Neuron (in vitro differentiated cells): ENCODE measurements around the gene SMOC2.

ENCODE experiments used
- H2AFZ ChIP-seq: one replicate; pipeline ENCODE4 v1.6.1; 2013; ENCODE audit warnings: low read depth, mild to moderate bottlenecking, inconsistent platforms, low read length, moderate library complexity
- H3K27me3 ChIP-seq: one replicate; pipeline ENCODE4 v1.6.1; 2013; ENCODE audit warnings: low read length; ENCODE audit not compliant: insufficient read depth
- H3K36me3 ChIP-seq: one replicate; pipeline ENCODE4 v1.6.1; 2013; ENCODE audit warnings: low read length; ENCODE audit not compliant: insufficient read depth
- H3K4me1 ChIP-seq: one replicate; pipeline ENCODE4 v1.6.1; 2013; ENCODE audit warnings: low read length; ENCODE audit not compliant: insufficient read depth
- H3K4me3 ChIP-seq: 2 replicates; pipeline ENCODE4 v1.5.1; 2013; ENCODE audit warnings: mild to moderate bottlenecking, low read length, moderate library complexity
- H3K9me3 ChIP-seq: one replicate; pipeline ENCODE4 v1.6.1; 2013; ENCODE audit warnings: low read length

SMOC2 gene

GRCh38 chr6:168525926-168526630, 85.1 kb downstream of the SMOC2 start:
- Histone ChIP-seq H3K4me3 (no peak overlapping the region), H3K36me3 (no peaks in the 10 kb centered on the region), H3K4me1 (peaks cover 6% of the 10 kb centered on the region), H3K9me3 (no peaks in the 10 kb centered on the region), H2AFZ (no peak overlapping the region), H3K27me3 (no peaks in the 10 kb centered on the region)

- Histone ChIP-seq H3K9me3 (no peaks in the 10 kb centered on the region), H3K4me3 (no peak overlapping the region), H3K36me3 (no peaks in the 10 kb centered on the region), H2AFZ (no peak overlapping the region), H3K4me1 (peaks cover 6% of the 10 kb centered on the region), H3K27me3 (no peaks in the 10 kb centered on the region)
These were observed 85.9 kb downstream of the SMOC2 start for GRCh38 chr6:168526841-168527281.

- H3K27me3 ChIP-seq: no peaks in the 10 kb centered on the region
- H3K4me1 ChIP-seq: peaks cover 6% of the 10 kb centered on the region
- H3K36me3 ChIP-seq: no peaks in the 10 kb centered on the region
- no peak overlapping the region for H3K4me3 ChIP-seq
- no peak overlapping the region for H2AFZ ChIP-seq
- no peaks in the 10 kb centered on the region for H3K9me3 ChIP-seq
These were observed 86.6 kb downstream of the SMOC2 start for GRCh38 chr6:168527451-168528210.

GRCh38 chr6:168528474-168529095, 87.6 kb downstream of the SMOC2 start:
- peaks cover 6% of the 10 kb centered on the region for H3K4me1 ChIP-seq
- H3K36me3 ChIP-seq: no peaks in the 10 kb centered on the region
- no peaks in the 10 kb centered on the region for H3K9me3 ChIP-seq
- no peaks in the 10 kb centered on the region for H3K27me3 ChIP-seq
- H2AFZ ChIP-seq: no peak overlapping the region
- no peak overlapping the region for H3K4me3 ChIP-seq

- no peak overlapping the region for H2AFZ ChIP-seq
- no peak overlapping the region for H3K4me3 ChIP-seq
- no peaks in the 10 kb centered on the region for H3K27me3 ChIP-seq
- no peaks in the 10 kb centered on the region for H3K9me3 ChIP-seq
- H3K4me1 ChIP-seq: peaks cover 6% of the 10 kb centered on the region
- no peaks in the 10 kb centered on the region for H3K36me3 ChIP-seq
These were observed 88.2 kb downstream of the SMOC2 start for GRCh38 chr6:168529214-168529613.

- no peaks in the 10 kb centered on the region for H3K9me3 ChIP-seq
- H2AFZ ChIP-seq: no peak overlapping the region
- peaks cover 6% of the 10 kb centered on the region for H3K4me1 ChIP-seq
- no peaks in the 10 kb centered on the region for H3K27me3 ChIP-seq
- H3K4me3 ChIP-seq: no peak overlapping the region
- H3K36me3 ChIP-seq: no peaks in the 10 kb centered on the region
These were observed 89.7 kb downstream of the SMOC2 start for GRCh38 chr6:168530653-168531071.

GRCh38 chr6:168532070-168532469, 91.1 kb downstream of the SMOC2 start:
- Histone ChIP-seq H3K36me3 (no peaks in the 10 kb centered on the region), H3K4me3 (no peak overlapping the region), H3K9me3 (no peaks in the 10 kb centered on the region), H2AFZ (no peak overlapping the region), H3K4me1 (peaks cover 6% of the 10 kb centered on the region), H3K27me3 (no peaks in the 10 kb centered on the region)

GRCh38 chr6:168533414-168533813, 92.4 kb downstream of the SMOC2 start:
- H3K36me3 ChIP-seq: no peaks in the 10 kb centered on the region
- no peak overlapping the region for H2AFZ ChIP-seq
- no peak overlapping the region for H3K4me3 ChIP-seq
- H3K4me1 ChIP-seq: peaks cover 6% of the 10 kb centered on the region
- no peaks in the 10 kb centered on the region for H3K9me3 ChIP-seq
- H3K27me3 ChIP-seq: no peaks in the 10 kb centered on the region

GRCh38 chr6:168534265-168534664, 93.3 kb downstream of the SMOC2 start:
- Histone ChIP-seq H2AFZ (no peak overlapping the region), H3K36me3 (no peaks in the 10 kb centered on the region), H3K4me3 (no peak overlapping the region), H3K27me3 (no peaks in the 10 kb centered on the region), H3K9me3 (no peaks in the 10 kb centered on the region), H3K4me1 (peaks cover 6% of the 10 kb centered on the region)

- Histone ChIP-seq H3K4me3 (no peak overlapping the region), H3K4me1 (no peaks in the 10 kb centered on the region)
These were observed 94.7 kb downstream of the SMOC2 start for GRCh38 chr6:168535711-168536110.

GRCh38 chr6:168536196-168536595, 95.2 kb downstream of the SMOC2 start:
- no peaks in the 10 kb centered on the region for H3K27me3 ChIP-seq
- H3K4me3 ChIP-seq: no peak overlapping the region
- no peaks in the 10 kb centered on the region for H3K9me3 ChIP-seq

More at GRCh38 chr6:168535711-168536110, 94.7 kb downstream of the SMOC2 start:
- Histone ChIP-seq H2AFZ (no peak overlapping the region), H3K9me3 (no peaks in the 10 kb centered on the region), H3K36me3 (no peaks in the 10 kb centered on the region), H3K27me3 (no peaks in the 10 kb centered on the region)

GRCh38 chr6:168536665-168537539, 95.9 kb downstream of the SMOC2 start:
- Histone ChIP-seq H3K4me1 (no peaks in the 10 kb centered on the region), H3K36me3 (no peaks in the 10 kb centered on the region), H3K4me3 (no peak overlapping the region), H2AFZ (no peak overlapping the region), H3K9me3 (no peaks in the 10 kb centered on the region), H3K27me3 (no peaks in the 10 kb centered on the region)

More at GRCh38 chr6:168536196-168536595, 95.2 kb downstream of the SMOC2 start:
- no peaks in the 10 kb centered on the region for H3K4me1 ChIP-seq
- H3K36me3 ChIP-seq: no peaks in the 10 kb centered on the region
- no peak overlapping the region for H2AFZ ChIP-seq
